ENCODE data around the gene HLA-B.
"Not testable (repeated sequence)": the region's sequence is repeated elsewhere in the genome, so short reads cannot be mapped to it uniquely, and the experiment has no call there.

The HLA-B gene

DNA sequence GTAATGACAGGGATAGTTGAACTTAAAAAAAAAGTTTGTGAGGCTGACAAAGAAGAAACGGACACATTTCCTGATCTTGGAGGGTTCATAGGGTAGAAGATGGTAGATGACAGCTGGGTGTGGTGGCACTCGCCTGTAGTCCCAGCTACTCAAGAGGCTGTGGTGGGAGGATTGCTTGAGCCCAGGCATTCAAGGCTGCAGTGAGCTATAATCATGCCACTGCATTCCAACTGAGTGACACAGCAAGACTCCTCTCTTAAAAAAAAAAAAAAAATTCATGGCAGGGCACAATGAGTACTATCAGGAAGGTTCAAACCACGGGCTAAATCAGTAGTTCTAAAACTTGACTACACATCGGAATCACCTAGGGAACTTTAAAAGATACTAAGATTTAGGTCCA lies 44.4 kb upstream of the HLA-B start:
- Histone ChIP-seq H4K8ac (ENCODE audit: low read depth, low read length) (no peak overlapping the region), H3K23ac (ENCODE audit: low read length) (no peak overlapping the region)

DNA sequence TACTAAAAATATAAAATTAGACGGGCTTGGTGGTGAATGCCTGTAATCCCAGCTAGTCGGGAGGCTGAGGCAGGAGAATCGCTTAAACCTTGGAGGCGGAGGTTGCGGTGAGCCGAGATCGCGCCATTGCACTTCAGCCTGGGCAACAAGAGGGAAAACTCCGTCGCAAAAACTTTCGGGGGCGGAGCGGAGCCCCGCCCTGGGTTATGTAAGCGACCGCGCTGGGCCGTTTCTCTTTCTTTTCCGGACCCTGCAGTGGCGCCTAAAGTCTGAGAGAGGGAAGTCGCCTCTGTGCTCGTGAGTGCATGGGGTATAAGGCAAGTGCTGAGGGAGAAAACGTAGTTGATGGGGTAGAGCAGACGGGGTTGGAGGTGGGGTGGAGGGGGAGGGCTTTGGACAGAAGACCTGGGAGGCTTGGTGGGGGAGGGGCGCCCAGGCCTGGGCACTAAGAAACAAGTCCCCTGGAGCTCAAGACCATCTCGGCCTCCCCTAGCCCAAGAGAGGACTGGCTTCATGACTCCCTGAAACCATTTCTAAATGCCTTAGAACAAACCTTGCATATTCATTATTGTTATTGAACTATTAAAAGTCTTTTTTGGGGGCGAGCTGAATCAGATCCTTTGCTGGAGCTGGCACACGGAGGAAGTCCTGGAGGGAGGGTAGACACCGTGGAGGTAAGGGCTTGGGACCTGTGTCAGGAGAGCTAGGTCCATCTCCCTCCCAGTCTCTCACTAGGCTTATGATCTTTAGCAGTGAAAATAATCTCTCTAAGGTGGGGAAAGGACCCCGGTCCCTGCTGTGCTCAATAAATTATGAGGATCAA lies 43.7 kb upstream of the HLA-B start:
- H3K27me3 ChIP-seq (ENCODE audit: insufficient read depth, low read length, poor library complexity) = no peaks in the 10 kb centered on the region
- peak; percentile 77 for DNase-seq
- H3K4me1 ChIP-seq (ENCODE audit: control insufficient read depth, low read depth, low read length) = peaks cover 3% of the 10 kb centered on the region

More for the DNA sequence above, 44.4 kb upstream of the HLA-B start:
- H3K27ac ChIP-seq (ENCODE audit: low read depth, low read length) = no peak overlapping the region
- no CpG with 5 or more reads among the region's 4 CpGs for WGBS (ENCODE audit: extremely low coverage, insufficient coverage, low lambda C conversion rate)
- H2BK120ac ChIP-seq (ENCODE audit: low read depth, low read length) = no peak overlapping the region
- peak; percentile 85 for DNase-seq
- no peak overlapping the region for H2BK15ac ChIP-seq (replicated peaks; ENCODE audit: low read depth)
- H3K9ac ChIP-seq (ENCODE audit: low read length) = peak overlapping the region; percentile 14
- no peak overlapping the region for H3K4ac ChIP-seq (ENCODE audit: low read depth, low read length)
- H3K56ac ChIP-seq (ENCODE audit: low read length) = no peak overlapping the region
- H3K4me1 ChIP-seq (ENCODE audit: control insufficient read depth, low read depth, low read length) = peaks cover 6% of the 10 kb centered on the region
- peaks cover 5% of the 10 kb centered on the region for H3K79me1 ChIP-seq (ENCODE audit: low read length)
- no peak overlapping the region for H2BK5ac ChIP-seq (ENCODE audit: low read length)
- H4K5ac ChIP-seq (ENCODE audit: low read length) = no peak overlapping the region
- peaks cover 15% of the 10 kb centered on the region for H3K79me2 ChIP-seq (ENCODE audit: control insufficient read depth, insufficient read depth, low read length)
- H3K18ac ChIP-seq (ENCODE audit: low read length) = no peak overlapping the region
- no peaks in the 10 kb centered on the region for H3K27me3 ChIP-seq (ENCODE audit: insufficient read depth, low read length, poor library complexity)
- no peak overlapping the region for H2AK5ac ChIP-seq (ENCODE audit: low read length)
- no peaks in the 10 kb centered on the region for H3K36me3 ChIP-seq (ENCODE audit: control insufficient read depth, insufficient read depth, low read length)
- H3K4me2 ChIP-seq (ENCODE audit: low read length) = no peak overlapping the region
- H3K4me3 ChIP-seq (ENCODE audit: low read length) = no peak overlapping the region

DNA sequence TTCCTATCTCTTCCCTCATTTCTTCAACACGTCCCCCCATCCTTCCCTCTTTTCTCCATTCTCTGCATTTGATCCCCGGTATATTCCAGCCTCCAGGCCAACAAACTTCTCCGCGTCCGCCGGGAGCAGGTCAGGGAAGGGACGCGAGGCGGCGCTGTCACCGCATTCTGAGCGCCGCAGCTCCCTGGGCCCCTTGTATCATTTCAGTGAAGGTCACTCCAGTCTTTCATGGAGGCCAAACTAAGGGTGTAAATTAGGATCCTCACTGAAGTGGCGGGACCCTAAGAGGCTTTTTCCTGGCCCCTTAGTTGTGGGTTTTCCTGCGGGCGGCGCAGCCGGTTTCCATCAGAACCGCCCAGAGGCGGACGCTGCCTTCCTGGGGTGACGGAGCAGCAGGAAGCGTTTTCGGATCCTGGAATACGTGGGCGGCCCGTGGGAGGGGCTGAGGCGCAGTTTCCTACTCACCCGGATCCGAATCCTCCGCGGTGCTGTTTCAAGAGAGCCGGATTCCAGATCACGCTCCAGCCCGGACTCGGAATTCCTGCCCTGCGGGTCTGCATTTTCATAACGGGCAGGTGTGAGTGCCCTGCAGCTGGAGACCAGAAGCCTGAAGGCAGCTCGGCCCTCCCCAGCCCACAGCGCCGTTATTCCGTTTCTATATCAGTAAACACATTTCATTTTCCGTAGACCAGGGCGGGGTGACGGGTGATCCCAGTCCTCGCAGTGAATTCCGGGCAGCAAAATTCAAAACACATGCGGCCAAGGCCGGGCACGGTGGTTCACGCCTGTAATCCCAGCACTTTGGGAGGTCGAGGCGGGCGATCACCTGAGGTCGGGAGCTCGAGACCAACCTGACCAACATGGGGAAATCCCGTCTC lies 42.8 kb upstream of the HLA-B start:
- no peak overlapping the region for H3K4ac ChIP-seq (ENCODE audit: low read depth, low read length)
- H2AK5ac ChIP-seq (ENCODE audit: low read length) = no peak overlapping the region
- H3K23ac ChIP-seq (ENCODE audit: low read length) = no peak overlapping the region
- H3K79me1 ChIP-seq (ENCODE audit: low read length) = peaks cover 3% of the 10 kb centered on the region
- H3K56ac ChIP-seq (ENCODE audit: low read length) = peak overlapping the region; percentile 91
- no peak overlapping the region for H2BK5ac ChIP-seq (ENCODE audit: low read length)
- H3K36me3 ChIP-seq (ENCODE audit: control insufficient read depth, insufficient read depth, low read length) = no peaks in the 10 kb centered on the region
- H3K4me1 ChIP-seq (ENCODE audit: control insufficient read depth, low read depth, low read length) = peaks cover 2% of the 10 kb centered on the region
- H2BK120ac ChIP-seq (ENCODE audit: low read depth, low read length) = no peak overlapping the region
- peak overlapping the region; percentile 49 for H3K4me2 ChIP-seq (ENCODE audit: low read length)
- peak overlapping the region; percentile 8 for H3K27ac ChIP-seq (ENCODE audit: low read depth, low read length)
- peak overlapping the region; percentile 86 for H3K9ac ChIP-seq (ENCODE audit: low read length)
- no peak overlapping the region for H2BK15ac ChIP-seq (replicated peaks; ENCODE audit: low read depth)
- H3K4me3 ChIP-seq (ENCODE audit: low read length) = peak overlapping the region; percentile 69
- peak overlapping the region; percentile 86 for H3K18ac ChIP-seq (ENCODE audit: low read length)
- no peak overlapping the region for H4K5ac ChIP-seq (ENCODE audit: low read length)
- no peaks in the 10 kb centered on the region for H3K27me3 ChIP-seq (ENCODE audit: insufficient read depth, low read length, poor library complexity)
- peak; percentile 92 for DNase-seq
- peaks cover 7% of the 10 kb centered on the region for H3K79me2 ChIP-seq (ENCODE audit: control insufficient read depth, insufficient read depth, low read length)
- 100% methylated on average over 1 of the region's 57 CpGs for WGBS (ENCODE audit: extremely low coverage, insufficient coverage, low lambda C conversion rate)
- no peak overlapping the region for H4K8ac ChIP-seq (ENCODE audit: low read depth, low read length)

More for the DNA sequence above, 43.7 kb upstream of the HLA-B start:
- H3K9ac ChIP-seq (ENCODE audit: low read length) = peak overlapping the region; percentile 86
- WGBS (ENCODE audit: extremely low coverage, insufficient coverage, low lambda C conversion rate) = no CpG with 5 or more reads among the region's 30 CpGs
- H3K27ac ChIP-seq (ENCODE audit: low read depth, low read length) = peak overlapping the region; percentile 8
- H3K4me2 ChIP-seq (ENCODE audit: low read length) = peak overlapping the region; percentile 49
- H3K36me3 ChIP-seq (ENCODE audit: control insufficient read depth, insufficient read depth, low read length) = no peaks in the 10 kb centered on the region
- H3K79me1 ChIP-seq (ENCODE audit: low read length) = peaks cover 3% of the 10 kb centered on the region
- no peak overlapping the region for H3K4ac ChIP-seq (ENCODE audit: low read depth, low read length)
- H2AK5ac ChIP-seq (ENCODE audit: low read length) = no peak overlapping the region
- no peak overlapping the region for H3K23ac ChIP-seq (ENCODE audit: low read length)
- H3K56ac ChIP-seq (ENCODE audit: low read length) = peak overlapping the region; percentile 91
- no peak overlapping the region for H2BK5ac ChIP-seq (ENCODE audit: low read length)
- peak overlapping the region; percentile 1 for H3K18ac ChIP-seq (ENCODE audit: low read length)
- H3K4me3 ChIP-seq (ENCODE audit: low read length) = peak overlapping the region; percentile 69
- H2BK15ac ChIP-seq (replicated peaks; ENCODE audit: low read depth) = no peak overlapping the region
- no peak overlapping the region for H4K8ac ChIP-seq (ENCODE audit: low read depth, low read length)
- no peak overlapping the region for H2BK120ac ChIP-seq (ENCODE audit: low read depth, low read length)
- H4K5ac ChIP-seq (ENCODE audit: low read length) = no peak overlapping the region
- peaks cover 9% of the 10 kb centered on the region for H3K79me2 ChIP-seq (ENCODE audit: control insufficient read depth, insufficient read depth, low read length)

DNA sequence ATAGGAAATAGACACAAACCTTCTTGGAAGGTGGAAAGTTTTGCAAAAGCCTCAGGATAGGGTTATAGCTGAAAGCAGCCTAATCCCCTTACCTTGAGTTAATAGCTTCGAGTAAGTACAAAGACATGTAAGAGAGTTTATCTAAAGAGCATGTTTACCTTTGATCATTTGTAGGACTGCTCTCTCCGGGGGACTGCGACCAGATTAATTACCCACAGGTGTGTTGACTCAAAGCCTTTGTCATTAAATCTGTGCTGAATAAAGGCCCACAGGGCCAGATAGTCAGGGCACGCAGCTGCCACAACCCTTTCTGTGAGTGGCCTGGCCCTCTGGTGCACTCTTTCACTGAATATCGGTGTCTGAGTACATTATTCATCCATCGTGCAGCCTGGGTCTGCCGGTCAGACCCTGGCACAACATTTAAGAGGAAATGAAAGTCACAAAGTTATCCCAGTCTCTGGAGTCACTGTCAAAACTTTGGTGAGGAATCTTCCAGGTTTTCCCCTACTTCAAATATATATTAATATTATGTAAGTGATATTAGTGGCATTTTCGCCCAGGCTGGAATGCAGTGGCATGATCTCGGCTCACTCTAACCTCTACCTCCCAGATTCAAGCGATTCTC lies 41.0 kb upstream of the HLA-B start:
- no peak overlapping the region for H2BK15ac ChIP-seq (replicated peaks; ENCODE audit: low read depth)
- H3K56ac ChIP-seq (ENCODE audit: low read length) = no peak overlapping the region
- H3K4me3 ChIP-seq (ENCODE audit: low read length) = no peak overlapping the region
- H4K8ac ChIP-seq (ENCODE audit: low read depth, low read length) = no peak overlapping the region
- H3K27ac ChIP-seq (ENCODE audit: low read depth, low read length) = no peak overlapping the region
- H3K27me3 ChIP-seq (ENCODE audit: insufficient read depth, low read length, poor library complexity) = no peaks in the 10 kb centered on the region
- H3K79me1 ChIP-seq (ENCODE audit: low read length) = no peaks in the 10 kb centered on the region
- no CpG with 5 or more reads among the region's 10 CpGs for WGBS (ENCODE audit: extremely low coverage, insufficient coverage, low lambda C conversion rate)
- DNase-seq = no peak
- H3K18ac ChIP-seq (ENCODE audit: low read length) = no peak overlapping the region
- H3K9ac ChIP-seq (ENCODE audit: low read length) = no peak overlapping the region
- H3K4me2 ChIP-seq (ENCODE audit: low read length) = no peak overlapping the region
- H3K4ac ChIP-seq (ENCODE audit: low read depth, low read length) = no peak overlapping the region
- peaks cover 2% of the 10 kb centered on the region for H3K4me1 ChIP-seq (ENCODE audit: control insufficient read depth, low read depth, low read length)
- no peaks in the 10 kb centered on the region for H3K36me3 ChIP-seq (ENCODE audit: control insufficient read depth, insufficient read depth, low read length)
- H2BK5ac ChIP-seq (ENCODE audit: low read length) = no peak overlapping the region
- H3K79me2 ChIP-seq (ENCODE audit: control insufficient read depth, insufficient read depth, low read length) = no peaks in the 10 kb centered on the region
- H3K23ac ChIP-seq (ENCODE audit: low read length) = no peak overlapping the region
- H2BK120ac ChIP-seq (ENCODE audit: low read depth, low read length) = no peak overlapping the region
- no peak overlapping the region for H2AK5ac ChIP-seq (ENCODE audit: low read length)
- no peak overlapping the region for H4K5ac ChIP-seq (ENCODE audit: low read length)

DNA sequence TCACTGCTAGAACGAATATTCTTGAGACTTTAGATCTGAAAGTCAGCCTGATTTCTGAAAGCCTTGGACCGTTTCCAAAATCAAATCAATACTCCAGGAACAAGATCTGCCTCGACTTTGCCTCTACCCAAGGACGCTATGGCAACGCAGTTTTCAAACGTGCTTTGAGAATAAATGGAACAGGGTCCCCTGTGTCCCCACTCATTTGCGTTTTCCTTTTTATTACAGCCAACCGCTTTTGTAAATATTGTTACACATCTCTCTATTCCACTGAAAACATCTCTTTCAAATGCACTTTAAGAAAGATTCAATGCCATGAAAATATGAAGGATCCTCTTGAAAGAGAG lies 40.1 kb upstream of the HLA-B start:
- not testable (repeated sequence) for H3K18ac ChIP-seq (ENCODE audit: low read length); H3K4me2 ChIP-seq (ENCODE audit: low read length); H3K79me1 ChIP-seq (ENCODE audit: low read length); H3K4me1 ChIP-seq (ENCODE audit: control insufficient read depth, low read depth, low read length); H3K9ac ChIP-seq (ENCODE audit: low read length); H3K56ac ChIP-seq (ENCODE audit: low read length); H3K36me3 ChIP-seq (ENCODE audit: control insufficient read depth, insufficient read depth, low read length); H3K79me2 ChIP-seq (ENCODE audit: control insufficient read depth, insufficient read depth, low read length); H3K27ac ChIP-seq (ENCODE audit: low read depth, low read length); H3K23ac ChIP-seq (ENCODE audit: low read length); H4K8ac ChIP-seq (ENCODE audit: low read depth, low read length); H2BK5ac ChIP-seq (ENCODE audit: low read length); H2BK120ac ChIP-seq (ENCODE audit: low read depth, low read length); H2BK15ac ChIP-seq (replicated peaks; ENCODE audit: low read depth); H4K5ac ChIP-seq (ENCODE audit: low read length); H3K4ac ChIP-seq (ENCODE audit: low read depth, low read length); DNase-seq; H3K4me3 ChIP-seq (ENCODE audit: low read length); H2AK5ac ChIP-seq (ENCODE audit: low read length); H3K27me3 ChIP-seq (ENCODE audit: insufficient read depth, low read length, poor library complexity)
- no CpG with 5 or more reads among the region's 8 CpGs for WGBS (ENCODE audit: extremely low coverage, insufficient coverage, low lambda C conversion rate)
